GF-D8 (cell line): ENCODE data around the gene PCSK5.

Experiments
- DNase-seq: peaks from one replicate; lab custom pipeline; 2025; lab: John Stamatoyannopoulos, UW

PCSK5 gene

DNA sequence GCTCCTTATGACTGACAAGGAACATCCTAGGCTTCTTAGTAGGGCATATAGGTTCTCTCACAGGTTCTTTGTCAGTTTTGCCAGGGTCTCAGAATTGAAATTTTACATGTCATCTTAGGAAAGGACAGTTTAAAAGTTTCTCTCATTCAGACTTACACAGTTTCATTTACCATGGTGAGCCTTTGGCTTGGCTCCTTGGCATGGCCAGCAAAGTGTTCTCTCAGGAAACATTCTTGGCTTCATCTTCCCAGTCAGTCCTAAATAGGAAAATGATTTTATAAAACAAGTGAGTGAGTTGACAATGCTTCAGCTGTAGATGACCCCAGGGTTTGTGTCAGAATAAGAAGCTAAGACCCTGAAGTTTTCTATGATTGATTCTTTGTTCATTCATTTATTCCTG lies 191.6 kb downstream of the PCSK5 start:
- DNase-seq = no peak

DNA sequence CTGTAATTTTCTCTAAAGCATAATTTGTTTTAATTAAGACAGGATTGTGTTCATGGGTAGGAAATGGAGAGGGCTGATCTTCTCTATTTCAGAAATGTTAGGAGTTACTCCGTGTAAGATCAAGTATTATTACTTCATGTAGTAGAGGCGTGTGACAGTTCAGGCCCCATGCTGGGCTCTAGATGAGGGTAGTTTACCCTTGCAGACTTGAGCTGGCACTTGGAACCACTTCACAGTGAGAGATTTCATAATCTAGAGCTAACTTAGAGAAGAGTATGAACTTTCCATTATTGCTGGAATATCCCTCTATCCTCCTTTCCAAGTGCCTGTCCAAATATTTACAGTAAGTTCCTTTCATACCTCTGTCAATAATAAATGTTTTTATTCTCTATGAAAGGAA lies 195.1 kb downstream of the PCSK5 start:
- no peak for DNase-seq

DNA sequence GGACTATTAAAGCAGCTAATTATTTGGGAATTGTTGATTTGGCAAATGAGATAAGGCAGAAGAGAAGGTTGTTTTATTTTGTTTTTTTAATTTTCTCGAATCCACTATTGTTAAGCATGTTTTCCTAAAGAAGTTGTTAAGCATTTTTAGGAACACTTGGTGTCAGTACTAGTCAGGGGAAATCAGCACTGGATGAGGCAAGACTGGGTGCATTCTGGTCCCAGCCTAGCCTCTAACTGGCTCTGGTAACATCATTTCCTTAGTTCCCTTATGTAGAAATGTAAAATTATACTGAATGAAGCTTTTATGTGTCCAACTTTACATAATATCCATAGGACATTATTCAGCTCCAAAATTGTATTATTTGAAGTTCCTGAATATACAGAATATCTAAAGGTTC lies 196.1 kb downstream of the PCSK5 start:
- no peak for DNase-seq

DNA sequence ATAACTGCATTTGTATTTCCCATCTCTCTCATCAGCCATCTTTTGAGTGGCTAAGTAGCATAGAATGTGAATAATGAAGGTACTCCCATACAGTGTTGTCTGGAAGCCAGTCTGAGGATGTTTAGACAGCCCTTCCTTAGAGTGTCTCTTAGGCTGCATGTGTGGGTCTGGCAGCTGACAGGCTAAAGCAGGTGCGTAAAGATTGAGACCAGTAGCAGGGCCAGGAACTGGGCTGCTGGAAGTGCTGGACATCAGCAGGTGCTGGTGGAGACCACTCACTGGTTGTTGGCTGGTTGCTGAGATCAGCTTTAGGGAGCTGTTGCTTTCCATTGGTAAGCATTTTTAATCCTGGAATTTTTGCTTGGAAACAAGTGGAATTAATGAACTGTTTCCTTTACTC lies 197.5 kb downstream of the PCSK5 start:
- no peak for DNase-seq

DNA sequence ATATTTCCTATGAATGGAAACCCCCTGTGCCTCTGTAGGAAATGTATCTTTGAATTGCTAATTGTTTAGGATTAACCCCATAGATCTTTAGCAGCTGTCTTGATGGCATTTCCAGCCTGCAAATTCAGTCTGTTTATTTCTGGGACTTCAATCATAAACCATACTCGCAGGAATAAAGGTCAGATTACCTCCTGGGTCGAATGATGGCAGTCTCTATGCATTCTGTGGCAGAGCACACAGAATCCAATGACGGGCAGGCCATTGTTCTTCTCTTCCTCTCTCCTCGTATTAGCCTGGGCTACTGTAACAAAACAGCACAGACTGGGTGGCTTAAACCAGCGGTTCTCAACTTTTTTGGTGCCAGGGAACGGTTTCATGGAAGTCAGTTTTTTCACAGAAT lies 199.9 kb downstream of the PCSK5 start:
- no peak for DNase-seq

DNA sequence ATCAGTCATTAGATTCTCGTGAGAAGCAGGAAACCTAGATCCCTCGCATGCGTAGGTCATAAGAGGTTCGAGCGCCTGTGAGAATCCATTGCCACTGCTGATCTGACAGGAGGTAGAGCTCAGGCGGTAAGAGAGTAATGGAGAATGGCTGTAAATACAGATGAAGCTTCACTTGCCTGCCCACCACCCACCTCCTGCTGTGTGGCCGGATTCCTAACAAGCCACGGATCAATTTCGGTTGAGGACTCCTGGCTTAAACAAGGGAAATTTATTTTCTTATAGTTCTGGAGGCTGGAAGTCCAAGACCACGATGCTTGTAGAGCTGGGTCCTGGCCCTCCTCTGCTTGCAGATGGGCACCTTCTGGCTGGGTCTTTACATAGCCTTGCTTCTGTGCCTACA lies 200.4 kb downstream of the PCSK5 start:
- no peak for DNase-seq

DNA sequence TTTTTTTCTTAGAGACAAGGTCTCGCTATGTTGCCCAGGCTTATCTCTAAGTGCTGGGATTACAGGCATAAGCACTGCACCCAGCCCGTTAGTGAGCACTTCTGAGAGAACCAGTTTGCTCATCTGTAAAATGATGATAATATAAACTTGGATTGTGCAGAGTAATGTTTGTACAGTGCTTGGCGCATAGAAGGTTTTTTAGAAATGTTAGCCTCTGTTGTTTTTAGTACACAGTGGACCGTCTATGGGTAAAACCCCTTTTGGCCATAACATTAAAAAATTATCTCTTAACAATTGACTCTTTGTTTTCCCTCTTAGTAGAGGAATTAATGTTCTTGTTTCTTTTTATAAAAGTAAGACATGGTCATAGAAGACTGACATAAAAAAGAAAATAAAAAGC lies 202.1 kb downstream of the PCSK5 start:
- DNase-seq = no peak

DNA sequence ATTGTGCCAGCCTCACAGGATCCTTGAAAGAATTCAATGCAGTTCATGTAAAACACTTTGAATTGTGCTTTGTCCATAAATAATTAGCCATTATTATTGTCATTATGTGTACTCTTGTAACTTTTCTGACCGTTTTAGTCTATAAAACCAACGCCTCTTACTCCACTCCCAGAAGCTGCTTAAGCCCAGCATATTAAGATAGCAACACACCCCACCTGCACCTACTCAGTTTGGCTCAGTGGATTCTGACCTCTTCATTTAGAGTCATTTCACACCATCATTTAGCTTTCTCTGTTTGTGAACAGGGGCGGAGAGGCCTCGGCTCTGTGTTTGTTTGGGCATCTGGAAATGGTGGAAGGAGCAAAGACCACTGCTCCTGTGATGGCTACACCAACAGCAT lies 205.1 kb downstream of the PCSK5 start:
- no peak for DNase-seq

DNA sequence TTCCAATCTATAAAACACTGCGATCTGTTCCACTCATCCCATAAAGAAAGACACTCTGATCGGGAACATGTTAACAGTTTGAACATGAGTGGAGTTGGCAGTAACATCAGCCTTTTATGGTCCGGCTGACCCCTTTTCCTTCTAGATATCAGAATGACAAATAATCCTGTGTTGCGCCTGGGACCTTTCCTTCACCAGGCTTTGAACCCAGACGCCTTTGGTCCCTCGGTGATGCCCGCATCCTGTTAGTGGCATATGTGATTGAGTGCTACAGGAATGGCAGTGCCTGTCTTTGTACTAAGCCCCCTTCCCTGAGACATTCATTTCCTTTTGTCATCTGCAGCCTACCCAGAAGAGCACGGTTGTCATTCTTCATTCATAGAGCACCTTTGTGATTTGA lies 209.0 kb downstream of the PCSK5 start:
- no peak for DNase-seq

DNA sequence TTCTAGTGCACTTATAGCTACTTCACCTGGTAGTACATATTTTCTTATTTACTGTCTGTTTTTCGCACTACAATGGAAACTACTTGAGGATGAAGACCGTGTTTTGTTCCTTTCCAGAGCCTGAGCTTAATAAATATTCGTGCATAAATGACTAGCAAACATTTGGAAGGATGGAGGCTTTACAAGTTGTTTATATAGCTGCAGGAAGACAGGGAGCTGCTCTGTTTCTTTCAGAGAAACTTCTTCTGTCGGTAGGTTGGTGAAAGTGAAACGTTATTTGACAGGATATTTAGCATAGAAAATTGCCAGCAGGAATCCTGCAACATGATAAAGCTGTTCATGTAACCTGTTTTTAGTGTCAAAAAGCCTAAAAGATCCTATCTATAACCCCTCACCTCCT lies 210.6 kb downstream of the PCSK5 start:
- no peak for DNase-seq

DNA sequence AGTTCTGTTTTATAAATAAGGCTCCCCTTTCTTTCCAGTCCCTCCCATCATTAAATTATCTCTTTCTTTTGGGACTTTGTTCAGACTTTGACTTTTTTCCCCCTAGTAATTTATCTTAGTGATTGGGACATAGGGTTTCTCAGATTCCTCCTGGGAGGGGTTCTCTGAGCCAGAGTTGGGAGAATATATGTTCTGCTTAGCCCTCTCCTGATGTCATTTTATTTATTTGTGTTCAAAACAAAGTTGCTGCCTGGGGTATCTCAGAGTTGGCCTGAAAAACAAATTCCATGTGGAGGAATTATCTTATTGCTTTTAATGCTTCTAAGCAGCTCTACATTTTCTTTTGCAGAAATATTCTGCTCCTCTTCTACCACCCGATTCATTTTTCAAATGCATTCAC lies 211.0 kb downstream of the PCSK5 start:
- DNase-seq = no peak

DNA sequence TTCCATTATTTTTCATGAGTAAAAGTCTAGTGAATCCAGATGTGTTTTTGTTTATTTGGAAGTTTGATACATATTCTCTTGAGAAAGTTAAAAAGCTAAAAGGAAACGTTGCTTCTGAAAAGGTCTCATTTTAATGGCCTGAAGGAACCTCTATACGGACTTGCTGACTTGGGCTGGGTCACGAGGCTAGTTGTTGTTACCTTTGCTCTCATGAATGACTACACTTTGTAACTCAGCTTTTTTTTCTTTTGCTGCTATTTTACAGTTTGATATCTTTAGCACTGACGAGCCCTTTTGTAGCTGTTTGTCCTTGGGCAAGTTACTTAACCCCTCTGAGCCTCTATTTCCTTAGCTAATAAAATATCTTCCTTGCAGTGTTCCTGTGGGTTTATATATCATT lies 211.5 kb downstream of the PCSK5 start:
- no peak for DNase-seq

DNA sequence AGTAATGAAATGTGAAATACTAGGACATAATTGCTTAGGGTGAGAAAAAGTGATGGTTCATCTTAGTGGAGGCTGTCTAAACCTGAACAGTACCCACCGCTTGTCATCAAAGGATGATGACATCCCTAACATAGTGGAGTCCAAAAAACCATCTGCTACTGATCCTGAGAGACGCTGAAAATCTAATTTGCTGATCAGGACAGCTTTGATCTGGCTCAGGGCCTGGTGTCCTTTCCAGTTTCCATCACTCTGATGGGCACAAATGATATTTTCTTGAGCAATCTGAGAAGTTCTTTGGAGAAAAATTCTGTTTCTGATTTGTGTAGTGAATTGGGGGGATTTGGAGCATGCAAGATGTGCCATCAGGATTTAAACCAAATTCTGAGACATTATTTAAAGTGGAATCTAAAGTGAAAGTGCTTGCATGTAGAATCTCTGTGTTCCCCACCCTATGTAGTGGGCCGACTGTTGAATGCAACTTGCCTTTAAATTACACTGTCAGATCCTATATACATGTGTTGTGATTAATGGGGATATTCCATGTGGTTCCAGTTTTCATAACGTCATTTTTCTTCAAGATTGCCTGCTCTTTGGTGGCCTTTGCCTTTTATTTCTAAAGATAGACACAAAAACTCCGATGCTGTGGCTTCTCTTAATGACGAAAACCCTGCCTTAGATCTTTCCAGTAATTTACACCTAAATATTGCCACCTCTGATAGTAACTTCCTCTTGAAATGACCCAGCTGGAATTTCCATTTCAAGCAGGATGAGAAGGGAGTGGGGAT lies 213.2 kb downstream of the PCSK5 start:
- no peak for DNase-seq

DNA sequence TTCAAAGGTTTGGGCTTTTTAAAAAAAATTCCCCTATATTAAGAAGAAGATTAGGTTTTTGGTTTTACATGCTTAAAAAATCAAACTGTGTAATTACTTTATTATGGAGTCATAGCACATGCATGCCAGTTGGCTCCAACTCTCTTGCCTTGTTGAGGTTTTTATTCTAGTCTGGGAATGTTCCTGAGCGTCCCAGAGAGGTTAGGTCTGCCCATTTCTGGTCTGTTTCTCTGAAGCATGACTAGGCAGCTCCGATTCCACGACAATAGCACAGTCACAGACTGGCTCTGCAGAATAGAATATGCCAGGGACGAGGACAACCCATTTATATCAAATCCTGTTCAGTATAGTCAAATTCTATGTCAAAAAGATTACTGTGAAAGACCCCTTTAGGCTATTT lies 217.0 kb downstream of the PCSK5 start:
- DNase-seq = no peak

DNA sequence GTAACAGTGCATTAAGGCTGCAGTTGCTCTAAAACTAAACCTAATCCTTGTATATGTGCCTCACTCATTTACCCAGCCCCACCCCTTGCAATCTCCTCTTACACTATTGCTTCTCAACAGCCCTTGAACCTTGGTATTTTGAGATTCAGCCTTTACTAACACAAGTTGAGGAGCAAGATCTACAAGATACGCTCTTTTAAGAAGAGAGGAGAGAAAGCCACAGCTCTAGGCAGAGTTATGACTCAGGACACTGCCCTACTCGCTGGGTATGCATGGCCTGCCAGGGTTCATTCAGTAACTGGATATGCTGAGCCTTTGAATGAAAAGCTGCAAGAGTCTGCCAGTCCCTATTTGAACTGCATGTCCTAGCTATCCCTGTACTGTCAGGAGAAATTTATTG lies 219.5 kb downstream of the PCSK5 start:
- no peak for DNase-seq

DNA sequence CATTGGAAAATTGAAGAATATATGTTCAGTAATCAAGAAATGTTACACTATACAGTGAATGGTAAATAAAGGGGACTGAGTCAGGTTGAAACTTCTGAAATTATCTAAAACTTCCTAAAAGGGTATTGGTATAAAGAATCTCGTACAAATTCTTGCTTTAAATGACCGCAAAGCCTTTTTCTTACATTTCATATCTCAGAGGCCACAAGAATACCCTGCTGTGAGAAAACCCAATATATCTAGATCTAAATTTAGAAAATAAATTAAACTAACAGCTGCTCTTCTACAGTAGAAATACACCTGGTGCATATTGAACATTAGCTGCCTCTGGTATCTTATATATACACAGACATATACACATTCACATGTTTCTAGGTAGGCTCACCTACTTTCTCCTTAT lies 221.7 kb downstream of the PCSK5 start:
- no peak for DNase-seq

DNA sequence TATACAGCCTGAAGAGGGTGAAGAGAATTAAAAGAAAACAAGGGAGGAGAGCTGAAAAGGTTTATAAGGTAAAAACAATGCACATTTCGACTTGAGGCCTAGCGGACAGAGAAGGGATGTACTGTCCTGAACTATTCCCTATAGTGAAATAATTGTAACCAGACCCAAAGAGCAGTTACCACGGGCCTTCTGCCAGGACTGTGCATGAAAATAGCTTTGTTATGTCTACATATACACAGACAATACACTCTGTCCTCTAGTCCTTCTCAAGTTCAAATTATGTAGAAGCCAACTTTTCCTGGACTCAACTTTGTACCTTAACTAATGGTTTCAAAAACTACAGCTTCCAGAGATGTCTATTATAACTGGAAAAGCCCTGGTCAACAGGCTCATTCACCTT lies 223.7 kb downstream of the PCSK5 start:
- no peak for DNase-seq

DNA sequence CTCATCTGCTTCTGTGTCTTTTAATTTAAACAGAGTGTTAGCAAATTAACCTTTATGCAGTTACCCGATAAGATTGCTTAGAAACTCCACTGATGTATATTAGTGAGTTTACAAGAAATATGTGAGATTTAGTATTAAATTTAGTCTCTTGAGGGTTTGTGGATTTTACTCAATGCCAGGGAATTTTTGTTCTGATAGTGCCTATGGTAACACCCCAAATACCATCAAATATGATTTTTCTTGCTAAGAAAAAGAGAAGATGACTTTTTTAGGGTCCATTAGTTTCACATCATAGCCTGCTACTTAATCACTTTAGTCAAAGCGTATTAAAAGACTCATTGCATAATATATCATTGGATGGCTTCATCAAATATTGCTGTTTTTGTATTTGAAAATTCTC lies 224.9 kb downstream of the PCSK5 start:
- DNase-seq = no peak

DNA sequence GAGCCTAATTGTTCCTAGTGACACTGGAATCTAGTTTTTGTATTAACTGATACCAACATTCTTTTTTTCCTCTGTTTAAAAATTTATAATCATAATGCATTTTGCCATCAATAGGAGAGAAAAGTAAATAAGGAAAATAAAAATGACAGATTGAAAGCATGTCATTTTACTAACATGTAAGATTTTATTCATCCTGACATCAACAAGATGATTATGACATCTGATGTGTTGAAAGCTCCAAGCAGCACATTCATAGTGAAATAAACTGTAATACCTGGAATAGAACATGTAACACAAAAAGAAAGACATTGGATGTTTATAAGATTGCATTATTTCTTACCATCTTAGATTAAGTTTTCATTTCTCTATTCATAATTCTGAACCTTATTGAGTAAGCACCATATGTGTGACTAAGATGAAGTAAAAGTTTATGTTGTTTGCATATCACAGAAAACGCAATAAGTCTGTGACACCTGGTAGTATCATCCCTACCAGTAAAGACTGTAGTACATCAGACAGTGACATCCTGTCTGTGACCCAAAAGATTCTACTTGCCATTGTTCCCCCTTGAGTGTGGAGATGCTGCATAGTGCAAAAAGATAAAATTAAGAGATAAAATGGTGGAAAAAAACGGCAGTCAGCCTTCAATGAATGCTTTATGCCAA lies 225.6 kb downstream of the PCSK5 start:
- no peak for DNase-seq

DNA sequence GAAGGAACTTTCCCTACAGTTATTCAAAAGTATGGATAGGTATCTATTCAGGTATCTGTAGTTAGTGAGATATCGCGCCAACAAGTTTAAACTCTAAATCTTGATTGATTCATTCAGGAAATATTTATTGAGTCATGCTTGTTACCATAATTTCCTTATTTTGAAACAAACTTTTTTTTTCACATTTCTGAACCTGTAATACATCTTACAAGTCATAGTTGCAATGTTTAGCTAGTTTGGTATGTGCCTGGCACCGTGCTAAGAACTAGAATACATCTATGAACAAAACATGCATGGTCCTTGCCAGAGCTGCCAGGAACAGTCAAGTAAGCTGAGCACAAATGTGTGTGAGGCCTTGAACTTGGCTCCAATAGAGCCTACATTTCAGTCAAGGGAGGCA lies 226.4 kb downstream of the PCSK5 start:
- no peak for DNase-seq

DNA sequence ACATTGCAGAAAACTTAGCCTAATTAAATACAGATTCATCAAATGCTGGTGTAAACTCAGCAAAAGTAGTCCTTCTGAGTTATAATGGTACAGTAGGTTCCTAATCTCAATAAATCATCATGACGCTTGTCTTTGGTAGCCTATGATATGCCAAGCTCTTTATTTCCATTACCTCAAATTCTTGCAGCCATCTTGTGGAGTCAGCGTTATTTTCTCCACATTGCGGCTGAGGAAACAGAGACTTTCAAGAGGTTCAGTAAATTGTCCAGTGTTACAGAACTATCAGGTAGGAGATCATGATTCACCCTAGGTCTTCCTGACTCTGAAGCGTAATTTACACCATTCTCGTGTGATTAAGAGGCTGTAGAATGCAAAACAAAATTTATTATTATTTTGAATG lies 237.2 kb downstream of the PCSK5 start:
- DNase-seq = no peak

DNA sequence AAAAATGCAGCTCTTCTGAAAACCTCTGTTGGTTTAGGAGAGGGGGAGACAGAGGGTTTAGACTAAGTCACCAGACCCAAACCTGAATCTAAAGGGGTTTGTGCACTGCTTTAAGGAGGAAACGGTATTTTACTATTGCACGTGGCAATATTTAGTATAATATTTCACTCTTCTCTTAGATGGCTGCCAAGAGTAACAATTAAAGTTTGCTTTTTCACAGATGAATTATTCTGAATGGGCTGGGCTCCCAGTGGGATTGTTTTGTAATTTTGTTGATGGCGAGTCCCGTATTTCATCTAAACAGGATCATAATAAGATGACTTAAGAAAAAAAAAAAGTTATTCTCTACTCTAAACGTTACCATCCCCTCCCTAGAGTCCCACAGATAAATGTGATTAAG lies 245.4 kb downstream of the PCSK5 start:
- DNase-seq = no peak

DNA sequence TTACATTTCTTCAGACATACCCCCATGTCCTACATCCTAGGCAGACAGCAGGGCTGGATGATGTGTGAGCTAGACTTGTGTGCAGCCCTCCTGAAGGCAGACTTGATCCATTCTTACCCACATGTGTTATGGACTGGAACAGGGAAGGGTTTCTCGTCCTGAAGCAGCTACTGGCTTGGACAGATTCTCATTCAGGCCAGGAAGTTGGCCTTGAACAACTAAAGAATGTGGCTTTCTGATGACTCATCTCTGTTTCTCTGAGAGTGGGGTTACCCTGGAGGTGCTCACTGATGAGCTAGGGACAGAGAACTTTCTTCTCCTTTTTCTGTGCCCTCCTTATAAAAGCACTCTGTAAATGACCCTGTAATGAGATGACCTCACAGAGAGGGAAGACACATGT lies 246.5 kb downstream of the PCSK5 start:
- DNase-seq = no peak

DNA sequence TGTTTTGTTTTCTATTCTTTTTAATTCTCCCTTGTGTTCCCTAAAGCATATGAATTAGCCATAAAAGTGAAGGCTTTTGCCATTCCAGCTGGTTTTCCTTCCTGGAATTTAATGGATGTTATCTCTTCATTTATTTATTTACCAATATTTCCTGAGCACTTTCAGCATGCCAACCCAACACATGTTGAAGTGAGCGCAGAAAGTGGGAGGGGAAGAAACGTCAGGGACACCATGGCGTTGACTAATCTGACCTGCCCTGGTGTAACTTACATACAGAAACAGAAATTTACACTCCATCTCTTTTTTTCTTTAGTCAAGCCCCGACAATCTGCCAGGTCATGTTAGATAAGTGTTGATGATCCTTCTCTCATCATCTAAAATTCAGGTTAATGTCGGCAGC lies 247.5 kb downstream of the PCSK5 start:
- no peak for DNase-seq
